HG03095 (cell line): ENCODE results near the gene RIOK2.
"Not testable (repeated sequence)": the region's sequence is repeated elsewhere in the genome, so short reads cannot be mapped to it uniquely, and the experiment has no call there.

ENCODE experiments used
- ATAC-seq: cut with Tn5 transposase; IDR thresholded peaks from one replicate; pipeline ENCODE4 v1.9.1; 2021; ENCODE audit warnings: moderate library complexity; ENCODE audit not compliant: unreplicated experiment

RIOK2 gene

GRCh38 chr5:97183100-97183929, at the start of gene RIOK2:
TSS of gene RIOK2 (minus strand) at chr5:97183247. CDS start at chr5:97183191, 56 bp downstream.
- peak; percentile 89 for ATAC-seq

GRCh38 chr5:97231025-97231636, 48.1 kb upstream of the RIOK2 start:
- peak; percentile 97 for ATAC-seq

GRCh38 chr5:97229688-97230285, 46.7 kb upstream of the RIOK2 start:
- no peak for ATAC-seq

GRCh38 chr5:97229196-97229595, 46.1 kb upstream of the RIOK2 start:
- ATAC-seq = no peak

GRCh38 chr5:97225222-97225621, 42.2 kb upstream of the RIOK2 start:
- no peak for ATAC-seq

- ATAC-seq = no peak
Measured at GRCh38 chr5:97224112-97224750, 41.2 kb upstream of the RIOK2 start.

GRCh38 chr5:97223596-97223995, 40.5 kb upstream of the RIOK2 start:
- no peak for ATAC-seq

- ATAC-seq = no peak
Measured at GRCh38 chr5:97209343-97209742, 26.3 kb upstream of the RIOK2 start.

GRCh38 chr5:97208714-97209113, 25.7 kb upstream of the RIOK2 start:
- no peak for ATAC-seq

- no peak for ATAC-seq
Measured at GRCh38 chr5:97208184-97208713, 25.2 kb upstream of the RIOK2 start.

GRCh38 chr5:97194366-97194765, 11.3 kb upstream of the RIOK2 start:
- no peak for ATAC-seq

GRCh38 chr5:97193355-97193688, 10.3 kb upstream of the RIOK2 start:
- ATAC-seq = no peak

- no peak for ATAC-seq
Measured at GRCh38 chr5:97192580-97193354, 9.7 kb upstream of the RIOK2 start.

GRCh38 chr5:97191893-97192292, 8.8 kb upstream of the RIOK2 start:
- no peak for ATAC-seq

GRCh38 chr5:97189523-97189922, 6.5 kb upstream of the RIOK2 start:
- not testable (repeated sequence) for ATAC-seq

GRCh38 chr5:97183930-97184213, 825 bp upstream of the RIOK2 start:
- ATAC-seq = no peak

- no peak for ATAC-seq
Measured at GRCh38 chr5:97182571-97183099, 412 bp downstream of the RIOK2 start.

GRCh38 chr5:97181856-97182545, 1.0 kb downstream of the RIOK2 start:
- ATAC-seq = no peak

- not testable (repeated sequence) for ATAC-seq
Measured at GRCh38 chr5:97179457-97179856, 3.6 kb downstream of the RIOK2 start.

GRCh38 chr5:97172227-97172626, 10.8 kb downstream of the RIOK2 start:
- no peak for ATAC-seq
